GM21576 (cell line): ENCODE measurements around the gene SIL1.
"Not testable (repeated sequence)": the region's sequence is repeated elsewhere in the genome, so short reads cannot be mapped to it uniquely, and the experiment has no call there.

Experiments
- ATAC-seq: cut with Tn5 transposase; IDR thresholded peaks from one replicate; pipeline ENCODE4 v1.9.1; 2021; ENCODE audit warnings: mild to moderate bottlenecking, moderate library complexity; ENCODE audit not compliant: unreplicated experiment

SIL1 gene

DNA sequence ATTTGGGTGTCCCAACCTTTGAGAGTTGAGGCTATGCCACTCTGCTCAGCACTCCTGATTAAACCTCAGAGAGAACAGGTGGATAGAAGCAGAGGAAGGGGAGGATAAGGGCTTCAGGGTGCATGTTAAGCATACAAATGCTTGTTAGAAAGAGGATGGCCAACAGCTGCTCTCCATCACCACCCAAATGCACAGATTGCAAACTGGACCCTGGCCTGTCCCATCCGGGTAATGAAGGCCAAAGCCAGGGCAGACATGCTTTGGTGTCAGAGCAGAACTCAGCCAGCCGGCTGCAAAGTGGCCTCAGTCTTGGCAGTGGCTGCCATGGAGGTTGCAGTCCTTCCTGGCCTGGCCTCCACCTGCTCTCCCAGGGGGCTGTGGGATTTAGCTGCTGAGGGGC lies 84.3 kb downstream of the SIL1 start:
- no peak for ATAC-seq

- not testable (repeated sequence) for ATAC-seq
Observed at GRCh38 chr5:139112362-139112761, 85.8 kb downstream of the SIL1 start.

GRCh38 chr5:139110526-139111168 lies 87.5 kb downstream of the SIL1 start:
- no peak for ATAC-seq

GRCh38 chr5:139108063-139108824 lies 89.9 kb downstream of the SIL1 start:
- ATAC-seq, result no peak

DNA sequence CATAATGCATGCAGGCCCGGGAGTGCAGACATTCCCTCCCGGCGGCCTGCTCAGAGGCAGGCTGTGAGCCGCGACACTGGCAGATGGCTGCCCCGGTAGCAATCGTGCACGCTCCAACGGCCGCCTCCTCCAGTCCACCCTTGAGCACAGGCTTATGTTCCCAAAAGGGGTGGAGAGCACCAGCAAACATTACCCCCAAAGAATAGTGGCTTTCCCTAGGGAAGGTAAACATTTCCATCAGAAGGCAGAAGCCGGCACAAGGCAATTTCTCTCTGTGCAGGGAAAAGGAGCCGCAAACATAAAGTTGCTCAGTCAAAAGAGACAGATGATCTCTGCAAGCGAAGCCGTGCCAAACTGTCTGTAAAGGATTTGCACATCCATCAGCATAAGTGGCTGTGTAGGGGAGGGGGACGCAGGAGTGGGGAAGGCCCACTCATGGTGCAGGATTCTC lies 92.5 kb downstream of the SIL1 start:
- ATAC-seq, result no peak

- no peak for ATAC-seq
Observed at GRCh38 chr5:139104577-139105276, 93.4 kb downstream of the SIL1 start.

- no peak for ATAC-seq
Observed at GRCh38 chr5:139103762-139104161, 94.4 kb downstream of the SIL1 start.

DNA sequence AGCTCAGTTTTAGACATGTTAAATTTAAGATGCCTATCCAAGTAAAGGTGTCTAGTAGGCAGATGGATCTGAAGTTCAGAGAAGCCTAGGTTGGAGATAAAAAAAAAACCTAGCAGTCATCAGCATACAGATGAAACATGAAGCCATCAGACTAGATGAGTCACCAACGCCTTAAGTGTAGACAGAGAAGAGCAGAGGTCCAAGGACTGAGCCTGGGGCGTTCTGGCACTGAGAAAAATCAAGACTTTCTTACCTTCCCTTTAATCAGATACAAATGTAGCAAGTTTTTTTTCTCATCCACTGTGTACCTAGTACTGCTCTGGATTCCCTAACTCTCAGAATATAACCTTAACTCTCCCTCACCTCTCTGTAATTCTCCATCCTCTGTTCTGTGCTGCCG lies 97.3 kb downstream of the SIL1 start:
- ATAC-seq, result no peak

- ATAC-seq, result peak; percentile 91
Observed at GRCh38 chr5:139094154-139095131, 103.7 kb downstream of the SIL1 start.

GRCh38 chr5:139092741-139093343 lies 105.3 kb downstream of the SIL1 start:
- ATAC-seq, result no peak

GRCh38 chr5:139091439-139092156 lies 106.6 kb downstream of the SIL1 start:
- ATAC-seq, result no peak

DNA sequence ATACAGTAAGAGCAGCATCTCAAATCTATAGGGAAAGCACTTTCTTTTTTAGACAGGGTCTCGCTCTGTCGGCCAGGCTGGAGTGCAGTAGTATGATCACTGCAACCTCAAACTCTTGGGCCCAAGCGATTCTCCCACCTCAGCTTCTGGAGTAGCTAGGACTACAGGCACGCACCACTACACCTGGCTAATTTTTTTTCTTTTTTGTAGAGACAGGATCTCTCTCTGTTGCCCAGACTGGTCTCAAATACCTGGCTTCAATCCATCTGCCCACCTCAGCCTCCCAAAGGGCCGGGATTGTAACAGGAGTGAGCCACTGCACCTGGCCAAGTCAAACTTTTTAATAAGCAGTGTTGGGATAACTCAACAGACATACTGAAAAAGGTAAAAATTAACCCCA lies 107.6 kb downstream of the SIL1 start:
- ATAC-seq, result no peak

DNA sequence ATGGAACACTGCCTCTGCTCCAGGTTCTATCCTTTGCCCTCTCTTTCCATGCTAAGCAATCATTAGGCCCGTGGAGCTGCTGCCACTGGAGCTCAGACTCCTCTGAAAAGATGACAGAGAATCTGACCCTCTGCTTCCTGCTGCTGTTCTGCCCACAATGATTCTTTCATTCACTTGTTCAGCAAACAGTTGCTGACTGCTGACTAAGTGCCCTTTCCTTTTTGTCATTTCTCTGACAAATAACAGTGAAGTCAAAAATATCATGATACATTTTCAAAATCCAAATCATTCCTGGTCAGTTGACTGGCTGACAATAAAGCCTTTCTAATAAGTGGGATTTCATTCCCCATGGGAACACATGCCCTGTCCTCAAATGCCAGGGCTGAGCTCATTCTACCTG lies 110.1 kb downstream of the SIL1 start:
- ATAC-seq, result no peak

DNA sequence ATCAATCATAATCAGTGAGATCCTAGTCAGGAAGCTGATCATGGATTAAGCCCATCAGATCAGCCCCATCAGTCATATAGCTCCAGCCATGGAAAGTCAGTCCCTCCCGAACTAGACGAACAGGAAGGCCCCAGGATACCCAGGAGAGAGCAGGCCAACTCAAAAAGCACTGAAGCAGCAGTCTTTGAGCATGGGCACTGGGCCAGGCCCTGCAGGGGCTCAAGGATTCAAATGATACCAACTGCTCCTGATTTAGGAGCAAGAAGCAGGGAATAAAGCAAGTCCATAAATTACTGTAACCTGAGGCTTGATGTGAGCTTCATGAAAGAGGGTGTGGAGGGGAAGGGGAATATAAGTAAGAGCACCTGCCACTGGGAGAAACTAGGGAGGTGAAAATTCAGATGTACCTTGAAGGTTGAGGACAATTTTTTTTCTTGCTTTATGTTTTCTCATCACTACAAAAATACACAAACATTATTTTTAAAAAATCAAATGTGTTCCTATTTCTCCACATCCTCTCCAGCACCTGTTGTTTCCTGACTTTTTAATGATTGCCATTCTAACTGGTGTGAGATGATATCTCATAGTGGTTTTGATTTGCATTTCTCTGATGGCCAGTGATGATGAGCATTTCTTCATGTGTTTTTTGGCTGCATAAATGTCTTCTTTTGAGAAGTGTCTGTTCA lies 115.2 kb downstream of the SIL1 start:
- ATAC-seq, result no peak

DNA sequence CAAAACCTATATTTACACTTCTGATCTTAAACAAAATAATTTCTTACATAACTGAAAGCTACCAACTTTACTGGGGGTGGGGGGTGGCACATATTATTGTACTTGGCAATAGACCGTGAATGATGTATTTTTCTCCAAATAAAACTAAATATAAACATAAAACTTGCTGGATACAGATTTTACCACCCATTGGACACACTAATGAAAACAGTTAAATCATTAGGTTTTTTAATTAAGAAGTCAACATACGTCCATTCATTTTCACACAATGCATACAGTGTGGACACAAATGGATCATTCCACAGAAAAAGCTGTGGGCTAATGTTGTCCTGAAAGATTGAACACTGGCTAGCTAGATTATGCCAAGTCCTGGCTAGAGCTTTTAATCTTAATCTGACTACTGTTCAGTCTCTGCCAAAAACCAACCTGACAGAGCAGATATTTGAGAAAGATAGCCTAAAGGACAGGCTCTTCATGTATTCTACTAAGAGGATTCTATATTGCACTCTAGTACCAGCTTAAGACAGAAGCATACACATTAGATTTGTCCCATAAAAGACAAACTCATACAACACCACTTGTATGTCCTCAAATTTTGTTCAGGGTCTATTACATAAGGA lies 118.1 kb downstream of the SIL1 start:
- ATAC-seq, result no peak

- no peak for ATAC-seq
Observed at GRCh38 chr5:139079225-139079990, 118.8 kb downstream of the SIL1 start.

DNA sequence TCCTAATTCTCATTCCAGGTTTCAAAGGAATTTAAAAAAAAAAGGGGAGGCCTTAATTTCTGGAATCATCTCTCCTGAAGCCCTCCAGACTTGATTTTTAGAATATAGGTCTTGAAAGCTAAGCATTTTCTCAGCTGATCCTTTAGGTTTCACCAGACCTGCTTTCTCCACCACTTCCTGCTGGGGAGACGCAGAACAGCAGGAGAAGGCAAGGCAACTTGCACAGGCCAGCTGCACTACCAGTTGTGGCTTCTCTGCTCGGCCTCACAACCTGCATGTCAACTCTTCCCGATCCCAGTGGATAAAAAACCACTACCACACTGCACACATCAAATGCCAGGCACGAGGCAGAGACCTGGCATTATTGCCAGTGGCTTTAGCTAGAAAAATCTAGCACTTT lies 119.8 kb downstream of the SIL1 start:
- no peak for ATAC-seq

DNA sequence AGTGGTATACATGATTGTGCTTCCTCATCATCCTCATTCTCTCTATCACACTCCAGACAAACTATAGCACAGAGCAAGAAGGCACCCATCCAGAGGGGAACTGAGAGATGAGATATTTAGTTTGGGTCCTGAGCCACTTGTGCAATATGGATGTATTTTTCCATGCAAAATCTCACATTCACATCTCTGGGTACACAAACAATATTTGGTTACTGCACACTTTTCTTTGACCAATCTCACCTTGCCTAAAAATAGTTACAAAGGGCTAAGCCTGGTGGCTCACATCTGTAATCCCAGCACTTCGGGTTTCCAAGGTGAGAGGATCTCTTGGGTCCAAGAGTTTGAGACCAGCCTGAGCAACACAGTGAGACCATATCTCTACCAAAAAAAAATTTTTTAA lies 120.3 kb downstream of the SIL1 start:
- ATAC-seq, result no peak
